Sigmoid colon (tissue), 4 donors: ENCODE results near the gene SMU1.

Experiments used
- CTCF ChIP-seq, 4 experiments: fragments of 450-650 bp in 3 of 4; fragments of 200-600 bp in 1 of 4; IDR thresholded peaks; one replicate each; pipeline ENCODE4 v1.5.1; 2016 to 2019; ENCODE audit warnings: antibody characterized with exemption in 4 of 4, mild to moderate bottlenecking in 3 of 4, moderate library complexity in 2 of 4
- EP300 ChIP-seq, 4 donors: sonication (generic); formaldehyde crosslinking; IDR thresholded peaks; one replicate each; pipeline ENCODE4 v1.6.1; 2017; ENCODE audit warnings: antibody characterized with exemption in 4 of 4
- POLR2A ChIP-seq, 2 donors: fragments of 450-650 bp; IDR thresholded peaks; one replicate each; pipeline ENCODE4 v1.6.1; 2016; ENCODE audit warnings: antibody characterized with exemption in 2 of 2, mild to moderate bottlenecking in 2 of 2, moderate library complexity in 2 of 2

- TF ChIP-seq CTCF (IDR thresholded peaks at IDR 0.05) (no peak), POLR2A (IDR thresholded peaks at IDR 0.05) (no peak), EP300 (IDR thresholded peaks at IDR 0.05) (no peak)
Measured at GRCh38 chr9:33022755-33023154, 53.7 kb downstream of the SMU1 start.
